ENCODE results near the gene CTIF.
"Not testable (repeated sequence)": the region's sequence is repeated elsewhere in the genome, so short reads cannot be mapped to it uniquely, and the experiment has no call there.

CTIF gene

DNA sequence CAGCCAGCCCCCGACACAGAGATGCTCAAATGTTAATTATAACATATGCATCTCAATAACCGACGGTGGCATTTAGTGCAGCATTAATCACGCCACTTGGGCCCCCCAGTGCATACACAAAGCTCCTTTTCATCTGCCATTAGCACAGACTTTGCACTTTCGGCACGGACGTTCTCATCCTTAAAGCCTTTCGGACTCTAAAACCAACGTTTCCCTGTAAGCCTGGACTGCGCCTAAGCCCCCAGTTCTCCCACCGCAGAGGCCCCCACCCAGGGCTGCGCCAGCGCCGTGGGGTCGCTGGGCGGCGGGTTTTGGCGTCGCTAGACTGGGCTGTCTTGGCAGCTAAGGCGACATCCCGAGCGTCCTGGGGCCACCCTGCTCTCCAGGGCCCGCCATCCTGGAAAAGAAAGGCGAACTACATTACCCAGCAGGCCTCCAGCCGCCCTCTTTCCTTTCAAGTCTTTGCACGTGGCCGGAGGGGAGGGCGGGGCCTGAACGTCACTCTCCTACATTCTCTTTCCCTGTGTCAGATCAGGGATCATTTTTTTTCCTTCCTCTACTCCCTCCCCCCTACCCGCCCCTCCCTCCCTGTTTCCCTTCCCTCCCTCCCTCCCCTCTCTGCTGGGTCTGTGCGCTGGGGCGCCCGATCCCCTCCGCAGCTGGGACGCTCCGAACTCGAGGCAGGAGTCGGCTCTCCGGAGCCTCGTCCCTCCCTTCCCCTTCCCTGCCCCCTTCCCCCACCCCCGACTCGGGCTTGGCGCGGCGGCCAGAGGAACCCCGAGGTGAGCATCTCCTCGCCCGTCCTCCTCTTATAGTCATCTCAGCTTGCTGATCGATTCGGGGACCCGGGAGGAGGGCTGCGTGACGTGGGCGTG is at the start of gene CTIF:
Gene CTIF, plus strand, starts transcription at position 501 of the 875 bp plus-strand sequence. CDS start 80,535 bp downstream, outside the sequence.
- DNase-seq (ENCODE audit: low spot score): peak; percentile 95

DNA sequence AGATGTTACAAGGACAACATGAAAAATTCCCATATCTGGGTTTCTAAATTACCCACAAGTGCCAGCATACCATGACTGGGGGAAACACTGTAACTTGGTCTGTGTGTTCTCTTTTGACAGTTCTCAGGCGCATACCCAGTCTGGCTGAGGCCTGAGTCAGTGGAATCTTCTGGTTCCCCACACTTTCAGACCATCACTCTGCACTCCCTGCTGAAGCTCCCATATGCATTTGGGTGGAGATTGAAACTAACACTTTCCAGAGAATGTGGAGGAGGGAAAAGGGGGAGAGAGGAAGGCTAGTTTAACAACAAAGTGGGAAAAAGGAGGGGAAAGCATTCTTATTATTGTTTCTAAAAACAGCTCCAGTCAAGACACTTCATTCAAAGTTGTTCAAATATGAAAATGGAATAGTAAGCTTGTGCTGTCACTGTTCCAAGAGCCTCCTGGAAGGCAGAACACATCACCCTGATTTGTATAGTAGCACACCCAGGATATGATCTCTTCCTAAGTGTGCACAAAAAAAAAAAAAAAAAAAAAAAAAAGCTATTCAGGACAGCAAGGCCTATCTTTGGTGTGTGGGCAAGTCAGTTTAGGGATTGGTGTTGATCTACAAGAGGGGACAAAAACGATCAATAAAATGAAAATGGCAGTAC is 48.1 kb upstream of the CTIF start:
- no peak for DNase-seq (ENCODE audit: low spot score)

DNA sequence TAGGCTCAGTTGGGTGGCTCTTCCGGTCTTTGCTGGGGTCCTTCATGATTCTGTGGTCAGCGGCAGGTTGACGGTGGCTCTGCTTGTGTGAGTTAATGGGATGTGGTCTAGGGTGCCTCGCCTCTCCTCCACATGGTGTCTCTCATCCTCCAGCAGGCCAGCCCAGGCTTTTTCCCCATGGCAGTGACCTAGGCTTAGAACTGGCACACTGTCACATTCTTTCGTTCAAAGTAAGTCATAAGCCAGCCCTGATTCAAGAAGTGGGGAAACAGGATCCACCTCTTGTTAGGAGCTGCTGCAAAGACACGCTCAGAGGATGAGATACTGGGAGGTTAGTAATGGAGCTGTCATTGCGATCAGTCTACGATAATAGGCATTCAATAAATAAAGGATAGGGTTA is 46.0 kb upstream of the CTIF start:
- DNase-seq (ENCODE audit: low spot score): no peak

DNA sequence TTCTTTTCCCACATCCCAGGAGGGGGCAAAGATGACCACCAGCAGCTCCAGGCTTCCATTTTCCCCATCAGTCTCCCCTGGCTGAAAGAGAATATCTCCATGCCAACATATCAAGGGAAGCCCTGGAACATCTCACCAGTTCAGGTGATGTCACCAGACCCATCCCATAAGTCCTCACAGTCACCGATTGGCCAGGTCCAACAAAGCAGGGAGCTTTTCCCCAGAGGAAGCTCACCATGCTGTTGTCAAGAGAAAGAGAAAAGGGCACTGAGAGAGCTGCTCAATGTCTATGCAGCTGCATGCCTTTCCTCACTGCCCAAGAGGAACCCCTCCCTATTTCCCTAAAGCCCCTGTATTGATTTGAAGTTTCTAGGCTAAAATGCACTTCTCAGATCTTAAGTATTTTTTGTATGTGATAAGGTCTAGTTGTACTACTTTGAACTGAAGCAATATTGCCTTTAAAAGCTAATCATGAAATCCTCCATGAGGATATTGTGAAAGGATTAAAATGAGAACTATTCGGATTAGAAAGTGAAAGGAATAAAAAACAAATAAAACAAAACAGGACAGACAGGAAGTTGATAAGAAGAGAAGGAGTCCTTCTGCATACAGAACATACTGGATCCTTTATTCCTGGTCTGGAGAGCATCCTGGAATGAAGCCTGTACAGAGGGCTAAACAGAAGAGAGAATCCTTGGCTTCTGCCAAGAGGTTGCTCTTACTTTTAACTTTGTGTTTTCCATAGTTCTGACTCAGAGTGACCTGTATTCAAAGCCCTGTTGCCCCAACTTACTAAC is 45.2 kb upstream of the CTIF start:
- no peak for DNase-seq (ENCODE audit: low spot score)

DNA sequence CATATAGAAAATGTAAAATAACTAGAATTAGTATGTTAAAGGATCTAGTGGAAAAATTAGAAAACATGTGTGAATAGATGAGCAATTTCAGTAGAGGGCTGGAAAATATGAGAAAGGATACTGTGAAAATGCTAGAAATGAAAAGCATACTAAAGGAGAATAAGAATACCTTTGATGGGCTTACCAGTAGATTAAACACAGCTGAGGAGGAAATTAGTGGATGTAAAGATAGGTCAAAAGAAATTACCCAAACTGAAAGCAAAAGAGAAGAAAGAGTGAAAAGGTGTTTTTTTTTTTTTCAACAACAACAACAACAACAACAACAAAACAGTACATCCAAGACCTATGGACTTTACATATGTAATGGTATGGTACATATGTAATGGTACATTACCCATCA is 41.0 kb upstream of the CTIF start:
- no peak for DNase-seq (ENCODE audit: low spot score)

DNA sequence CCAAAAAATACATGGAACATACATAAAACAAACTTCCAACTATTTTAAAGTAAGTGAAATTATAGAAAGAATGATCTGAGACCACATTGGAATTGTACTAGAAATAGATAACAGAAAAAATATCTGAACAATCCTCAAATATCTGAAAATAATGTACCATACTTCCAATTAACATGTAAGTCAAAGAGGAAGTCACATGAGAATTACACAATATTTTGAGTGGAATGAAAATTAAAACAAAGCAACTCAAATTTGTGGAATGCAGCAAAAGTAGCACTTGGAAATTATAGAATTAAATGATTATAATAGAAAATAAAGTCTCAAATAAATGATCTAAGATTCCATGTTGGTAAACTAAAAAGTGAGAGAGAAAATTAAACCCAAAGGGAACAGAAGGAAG is 38.3 kb upstream of the CTIF start:
- DNase-seq (ENCODE audit: low spot score): no peak

DNA sequence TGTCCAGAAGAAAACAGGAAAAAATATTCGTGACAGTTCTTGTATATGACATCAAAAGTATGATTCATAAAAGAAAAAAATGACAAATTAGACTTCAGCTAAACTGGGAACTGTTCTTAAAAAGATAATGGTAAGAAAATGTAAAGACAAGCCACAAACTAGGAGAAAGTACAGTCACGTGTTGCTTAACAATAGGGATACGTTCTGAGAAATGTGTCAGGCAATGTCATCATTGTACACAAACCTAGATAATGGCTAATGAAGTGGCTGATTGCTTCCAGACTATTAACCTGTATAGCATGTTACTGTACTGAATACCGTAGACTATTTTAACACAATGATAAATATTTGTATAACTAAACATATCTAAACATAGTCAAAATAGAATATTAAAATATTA is 35.9 kb upstream of the CTIF start:
- no peak for DNase-seq (ENCODE audit: low spot score)

DNA sequence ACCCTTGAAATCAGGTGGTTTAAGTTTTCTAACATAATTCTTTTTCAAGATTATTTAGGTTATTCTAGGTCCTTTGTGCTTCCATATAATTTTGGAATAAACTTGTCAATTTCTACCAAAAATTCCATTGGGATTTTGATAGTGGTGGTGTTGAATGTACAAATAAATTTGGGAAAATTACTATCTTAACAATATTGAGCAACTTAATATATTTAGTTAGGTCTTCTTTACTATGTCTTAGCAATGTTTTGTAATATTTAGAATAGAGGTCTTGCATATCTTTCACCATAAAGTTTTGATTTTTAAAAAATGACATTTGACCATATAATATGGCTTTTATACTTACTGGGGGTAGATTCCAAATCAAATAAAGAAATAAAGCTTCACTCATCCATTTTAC is 34.0 kb upstream of the CTIF start:
- DNase-seq (ENCODE audit: low spot score): no peak

DNA sequence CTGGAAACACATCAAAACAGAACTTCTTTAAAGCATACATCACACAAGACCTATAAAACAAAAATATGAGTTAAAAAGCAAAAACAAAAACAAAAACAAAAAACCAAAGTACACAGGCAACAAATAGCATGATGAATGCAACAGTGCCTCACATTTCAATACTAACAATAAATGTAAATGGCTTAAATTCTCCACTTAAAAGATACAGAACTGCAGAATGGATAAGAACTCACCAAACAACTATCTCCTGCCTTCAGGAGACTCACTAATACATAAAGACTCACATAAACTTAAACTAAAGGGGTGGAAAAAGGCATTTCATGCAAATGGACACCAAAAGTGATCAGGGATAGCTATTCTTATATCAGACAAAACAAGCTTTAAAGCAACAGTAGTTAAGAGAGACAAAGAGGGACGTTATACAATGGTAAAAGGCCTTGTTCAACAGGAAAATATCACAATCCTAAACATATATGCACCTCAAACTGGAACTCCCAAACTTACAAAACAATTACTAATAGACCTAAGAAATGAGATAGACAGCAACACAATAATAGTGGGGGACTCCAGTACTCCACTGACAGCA is 31.8 kb upstream of the CTIF start:
- not testable (repeated sequence) for DNase-seq (ENCODE audit: low spot score)

DNA sequence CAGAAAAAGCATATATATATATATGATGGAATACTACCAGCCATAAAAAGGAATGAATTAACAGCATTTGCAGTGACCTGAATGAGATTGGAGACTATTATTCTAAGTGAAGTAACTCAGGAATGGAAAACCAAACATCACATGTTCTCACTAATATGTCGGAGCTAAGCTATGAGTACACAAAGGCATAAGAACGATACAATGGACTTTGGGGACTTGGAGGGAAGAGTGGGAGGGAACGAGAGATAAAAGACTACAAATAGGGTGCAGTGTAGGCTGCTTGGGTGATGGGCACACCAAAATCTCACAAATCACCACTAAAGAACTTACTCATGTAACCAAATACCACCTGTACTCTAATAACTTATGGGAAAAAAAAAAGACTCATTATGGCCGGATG is 26.3 kb upstream of the CTIF start:
- not testable (repeated sequence) for DNase-seq (ENCODE audit: low spot score)

DNA sequence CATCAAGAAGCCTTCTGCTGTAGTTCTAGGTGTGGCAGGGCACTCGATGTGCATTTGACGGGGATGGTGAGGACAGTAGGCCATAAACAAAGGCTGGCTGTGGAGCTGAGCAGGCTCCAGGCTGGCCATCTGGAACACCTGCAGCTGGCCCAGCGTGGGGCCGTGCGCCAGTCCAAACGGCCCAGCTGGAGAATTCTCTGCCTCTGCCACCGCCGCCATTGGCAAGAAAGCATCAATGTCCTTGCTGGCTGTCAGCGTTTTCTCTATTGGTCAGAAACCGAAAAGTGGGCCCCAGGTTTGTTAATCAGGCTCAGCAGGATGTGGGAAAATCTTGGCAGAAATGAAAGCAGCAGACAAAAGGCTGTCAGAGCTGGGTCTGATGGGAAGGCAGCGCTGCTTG is 24.0 kb upstream of the CTIF start:
- DNase-seq (ENCODE audit: low spot score): no peak

DNA sequence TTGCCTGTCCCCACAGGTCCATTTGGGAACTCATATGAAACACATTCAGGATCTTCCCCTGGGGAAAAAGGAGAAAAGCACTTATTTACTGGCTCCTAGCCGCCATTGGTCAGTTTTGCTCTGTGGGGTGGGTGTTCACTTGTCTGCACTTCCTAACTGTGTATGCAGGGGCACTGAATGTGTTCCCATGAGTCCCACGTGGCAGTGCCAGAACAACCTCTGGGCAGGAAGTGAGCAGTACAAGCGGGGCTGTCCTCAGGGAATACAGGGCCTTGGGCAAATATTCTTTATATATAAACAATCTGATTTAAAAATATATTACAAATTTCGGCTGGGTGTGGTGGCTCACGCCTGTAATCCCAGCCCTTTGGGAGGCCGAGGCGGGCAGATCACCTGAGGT is 21.8 kb upstream of the CTIF start:
- DNase-seq (ENCODE audit: low spot score): no peak

DNA sequence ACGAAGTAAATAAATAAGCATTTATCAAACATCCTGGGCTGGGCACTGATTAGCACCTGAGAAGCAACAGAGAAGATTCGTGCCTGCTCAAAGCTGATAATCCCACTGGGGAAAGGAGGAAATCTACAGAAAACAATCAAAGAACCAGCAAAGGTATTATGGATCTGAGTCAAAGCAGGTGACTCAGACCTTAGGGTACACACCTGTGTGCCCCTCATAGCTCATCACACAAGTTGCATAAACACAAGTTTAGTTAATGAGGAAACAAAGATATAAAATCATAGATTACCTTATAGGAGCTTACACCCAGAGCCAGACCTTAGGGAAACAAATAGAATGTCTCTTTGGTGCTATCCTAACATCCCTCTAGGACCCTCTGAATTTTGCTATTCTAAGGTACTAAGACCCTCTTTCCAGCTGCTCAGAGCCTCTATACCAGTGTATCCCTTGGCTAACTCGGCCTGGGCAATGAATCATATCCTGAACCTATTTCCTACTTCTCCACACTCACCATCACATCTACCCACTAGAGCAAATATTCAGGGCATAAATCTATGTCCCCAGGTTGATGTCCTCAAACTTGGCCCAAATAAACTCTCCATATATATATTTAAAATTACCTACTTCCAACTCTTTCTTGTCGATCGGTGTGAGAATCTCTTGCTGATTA is 19.3 kb upstream of the CTIF start:
- no peak for DNase-seq (ENCODE audit: low spot score)

DNA sequence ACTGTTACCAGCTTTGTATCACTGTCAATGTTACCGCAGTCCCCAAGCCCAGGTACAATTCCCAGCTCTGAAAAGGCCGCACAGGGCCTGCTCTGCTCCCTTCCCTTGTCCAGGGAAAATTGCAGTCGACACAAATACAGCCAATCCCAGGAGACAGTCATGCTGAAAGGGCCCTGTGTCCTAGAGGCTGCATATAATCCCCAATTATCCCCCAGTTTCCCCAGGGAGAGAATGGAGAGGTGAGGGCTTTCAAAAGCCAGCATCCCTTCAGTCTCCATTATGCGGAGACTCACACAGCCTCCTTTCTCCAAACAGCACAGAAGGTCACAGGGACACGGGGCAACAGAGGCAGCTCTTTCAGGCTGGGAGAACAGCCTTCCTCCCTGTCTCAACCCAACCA is 17.1 kb upstream of the CTIF start:
- DNase-seq (ENCODE audit: low spot score): no peak

DNA sequence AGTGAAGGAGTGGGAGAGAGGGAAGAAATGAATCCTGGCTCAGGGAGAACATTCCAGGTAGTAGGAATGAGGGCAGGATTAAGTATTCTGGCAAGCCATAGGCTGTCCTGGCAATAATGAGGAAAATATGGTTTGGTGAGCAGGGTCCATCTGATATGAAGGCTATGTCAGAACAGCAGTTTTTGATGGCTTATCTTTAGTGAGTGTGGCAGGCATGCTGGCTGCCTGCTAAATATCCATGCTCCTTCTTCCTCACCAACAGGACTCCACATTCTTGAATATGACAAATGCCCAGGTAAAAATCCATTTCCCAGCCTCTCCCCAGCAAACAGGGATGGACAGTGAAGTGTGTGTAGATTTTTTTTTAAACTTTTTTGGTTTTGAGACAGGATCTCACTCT is 13.2 kb upstream of the CTIF start:
- no peak for DNase-seq (ENCODE audit: low spot score)

DNA sequence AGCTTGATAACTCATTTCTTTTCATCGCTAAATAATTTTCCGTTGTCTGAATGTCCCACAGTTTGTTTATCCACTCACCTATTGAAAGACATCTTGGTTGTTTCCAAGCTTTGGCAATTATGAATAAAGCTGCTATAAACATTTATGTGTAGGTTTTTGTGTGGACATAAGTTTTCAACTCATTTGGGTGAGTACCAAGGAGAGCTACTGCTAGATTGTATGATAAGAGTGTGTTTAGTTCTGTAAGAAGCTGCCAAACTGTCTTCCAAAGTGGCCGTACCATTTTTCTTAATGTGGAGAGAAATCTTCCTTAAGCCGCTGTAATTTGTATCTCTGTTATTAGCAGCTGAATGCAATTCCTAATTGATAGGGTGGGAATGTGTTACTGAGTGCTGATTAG is 11.4 kb upstream of the CTIF start:
- no peak for DNase-seq (ENCODE audit: low spot score)

DNA sequence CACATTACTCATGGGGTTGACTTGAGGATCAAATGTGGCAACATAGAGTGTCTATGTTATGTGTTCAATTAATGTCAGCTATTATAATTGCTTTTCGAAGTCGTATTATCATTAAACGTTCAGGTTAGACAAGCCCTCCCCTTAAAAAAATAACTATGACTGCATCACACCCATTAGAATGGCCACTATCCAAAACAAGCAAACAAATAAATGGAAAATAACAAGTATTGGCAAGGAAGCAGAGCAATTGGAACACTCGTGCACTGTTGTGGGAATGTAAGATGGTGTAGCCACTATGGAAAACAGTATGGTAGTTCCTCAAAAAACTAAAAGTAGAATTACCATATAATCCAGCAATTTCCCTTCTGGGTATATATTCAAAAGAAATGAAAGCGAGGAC is 10.0 kb upstream of the CTIF start:
- DNase-seq (ENCODE audit: low spot score): no peak

DNA sequence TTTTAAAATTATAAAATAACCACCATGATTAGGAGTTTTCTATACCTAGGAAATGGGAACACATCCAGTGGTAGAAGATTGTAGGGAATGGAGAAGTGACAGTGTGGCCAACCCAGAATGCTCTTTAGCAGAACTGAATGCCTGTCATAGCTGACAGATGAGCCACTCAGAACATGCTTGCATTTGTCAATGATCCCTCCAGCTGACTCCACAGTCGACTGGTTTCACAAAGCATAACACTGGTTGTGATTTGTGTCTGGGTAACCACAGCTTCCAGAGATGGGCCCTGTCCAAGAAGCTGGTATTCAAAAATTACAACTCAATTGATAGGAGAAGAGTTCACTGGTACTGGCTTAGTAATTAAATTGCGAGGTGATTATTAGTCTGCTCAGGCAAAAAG is 9.0 kb upstream of the CTIF start:
- peak; percentile 80 for DNase-seq (ENCODE audit: low spot score)

DNA sequence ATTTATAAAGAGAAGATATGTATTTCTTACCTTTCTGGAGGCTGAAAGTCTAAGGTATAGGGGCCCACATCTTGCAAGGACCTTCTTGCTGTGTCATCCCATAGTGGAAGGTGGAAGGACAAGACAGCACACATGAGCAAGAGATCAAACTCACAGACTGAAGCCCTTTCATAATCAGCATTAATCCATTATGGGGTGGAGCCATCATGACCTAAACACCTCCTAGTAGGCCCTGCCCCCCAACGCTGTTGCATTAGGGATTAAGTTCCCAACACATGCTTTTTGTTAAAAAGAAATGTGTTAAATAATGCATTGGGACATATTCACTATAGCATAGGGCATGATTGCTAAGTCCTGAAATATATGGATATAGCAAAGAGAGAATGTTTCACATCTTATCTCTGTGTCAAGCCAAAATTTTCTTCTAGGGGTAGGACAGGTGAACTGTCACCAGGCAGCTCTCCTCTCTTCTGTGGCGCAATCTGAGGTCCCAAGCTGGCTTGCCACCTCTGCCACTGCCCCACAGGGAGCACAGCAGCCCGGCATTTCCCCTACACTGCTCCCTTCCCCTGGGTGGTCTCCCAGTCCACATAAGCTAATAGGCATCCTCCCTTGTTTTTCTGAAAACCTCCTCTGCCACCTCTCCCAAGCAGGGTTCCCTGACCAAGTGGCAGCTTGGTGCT is 8.3 kb upstream of the CTIF start:
- no peak for DNase-seq (ENCODE audit: low spot score)

DNA sequence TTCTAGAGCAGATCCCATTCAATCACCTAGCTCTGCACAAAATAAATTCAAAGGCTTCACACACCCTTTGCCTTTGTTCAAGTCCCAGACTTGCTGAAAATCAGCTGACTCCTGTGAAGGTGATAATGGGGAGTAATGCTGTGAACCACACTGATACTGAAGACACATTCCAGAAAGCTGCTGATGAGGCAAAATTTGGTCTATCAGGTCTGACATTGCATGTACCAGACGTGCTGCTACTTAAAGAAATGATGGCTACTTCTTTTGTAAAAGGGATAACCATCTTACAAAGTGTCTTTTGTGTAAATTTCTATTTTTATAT is 7.8 kb upstream of the CTIF start:
- DNase-seq (ENCODE audit: low spot score): no peak

DNA sequence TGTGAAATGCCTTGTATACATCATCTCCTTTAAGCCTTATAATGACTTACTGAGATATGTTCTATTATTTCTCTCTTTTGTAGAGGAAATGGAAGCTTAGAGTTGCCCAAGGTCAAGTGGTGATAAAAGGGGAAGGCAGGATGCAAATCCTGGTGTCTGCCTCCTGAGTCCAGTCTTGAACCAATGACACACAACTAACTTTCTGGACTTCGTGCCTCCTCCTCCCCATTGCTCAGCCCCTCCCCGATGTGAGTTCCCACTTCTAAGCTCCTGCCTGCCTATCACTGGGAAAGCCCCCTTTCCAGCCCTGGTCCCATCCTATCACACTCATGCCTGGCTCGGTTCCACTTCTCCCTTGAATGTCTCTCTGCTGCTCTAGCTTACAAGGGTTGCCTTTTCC is 6.9 kb upstream of the CTIF start:
- no peak for DNase-seq (ENCODE audit: low spot score)

Data from hepatic stellate cell (primary cell).